Fibroblast of villous mesenchyme (primary cell): ENCODE data around the gene RHEB. TPM values are rescaled to one million over a fixed set of nuclear protein-coding genes. Genes with fewer than 3 reads are reported as not detected.

Experiments used
- DNase-seq: peaks from one replicate; pipeline ENCODE4 v3.0.0-alpha.2; 2010; ENCODE audit warnings: low read depth
- H3K4me3 ChIP-seq: 2 replicates; pipeline ENCODE4 v1.5.1; 2011; ENCODE audit warnings: low read depth, mild to moderate bottlenecking, low read length
- small RNA-seq: library from RNA; depleted of rRNA; stranded (forward); fragments of <200 nt; gene quantifications from one replicate; pipeline ENCODE3, GENCODE V24; 2012
- total RNA-seq: library from RNA; depleted of rRNA; stranded (reverse); fragments of >200 nt; gene quantifications from 2 replicates; pipeline ENCODE4 v1.2.3, GENCODE V29; 2012
- TF ChIP-seq, protein P1 (sequence below): IDR thresholded peaks from 2 replicates; pipeline ENCODE4 v1.5.1; 2012; ENCODE audit warnings: low read depth, mild to moderate bottlenecking, low read length; ENCODE audit not compliant: insufficient read depth

RHEB gene
- total RNA-seq, 1 donor, result 79.5 TPM

DNA sequence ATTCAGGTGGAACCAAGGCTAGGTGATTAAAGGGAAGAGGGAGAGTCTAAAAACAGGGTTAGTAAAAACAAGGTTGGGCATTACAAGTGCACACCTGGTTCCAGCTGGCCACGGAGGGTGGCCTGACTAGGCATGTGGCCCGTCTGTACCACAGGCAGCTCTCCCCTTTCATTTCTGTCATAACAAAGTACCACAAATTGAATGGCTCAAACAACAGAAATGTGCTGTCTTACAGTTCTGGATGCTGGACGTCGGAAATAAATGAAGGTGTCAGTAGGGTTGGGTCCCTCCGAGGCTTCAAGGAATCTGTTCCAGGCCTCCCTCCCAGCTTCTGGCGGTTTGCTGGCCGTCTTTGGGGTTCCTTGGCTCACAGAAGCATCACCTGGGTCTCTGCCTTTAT lies 96.5 kb downstream of the RHEB start:
- TF ChIP-seq, protein P1, sequence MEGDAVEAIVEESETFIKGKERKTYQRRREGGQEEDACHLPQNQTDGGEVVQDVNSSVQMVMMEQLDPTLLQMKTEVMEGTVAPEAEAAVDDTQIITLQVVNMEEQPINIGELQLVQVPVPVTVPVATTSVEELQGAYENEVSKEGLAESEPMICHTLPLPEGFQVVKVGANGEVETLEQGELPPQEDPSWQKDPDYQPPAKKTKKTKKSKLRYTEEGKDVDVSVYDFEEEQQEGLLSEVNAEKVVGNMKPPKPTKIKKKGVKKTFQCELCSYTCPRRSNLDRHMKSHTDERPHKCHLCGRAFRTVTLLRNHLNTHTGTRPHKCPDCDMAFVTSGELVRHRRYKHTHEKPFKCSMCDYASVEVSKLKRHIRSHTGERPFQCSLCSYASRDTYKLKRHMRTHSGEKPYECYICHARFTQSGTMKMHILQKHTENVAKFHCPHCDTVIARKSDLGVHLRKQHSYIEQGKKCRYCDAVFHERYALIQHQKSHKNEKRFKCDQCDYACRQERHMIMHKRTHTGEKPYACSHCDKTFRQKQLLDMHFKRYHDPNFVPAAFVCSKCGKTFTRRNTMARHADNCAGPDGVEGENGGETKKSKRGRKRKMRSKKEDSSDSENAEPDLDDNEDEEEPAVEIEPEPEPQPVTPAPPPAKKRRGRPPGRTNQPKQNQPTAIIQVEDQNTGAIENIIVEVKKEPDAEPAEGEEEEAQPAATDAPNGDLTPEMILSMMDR, result no peak
- DNase-seq, result no peak
- no peak overlapping the region for H3K4me3 ChIP-seq

- DNase-seq, result no peak
- TF ChIP-seq, protein P1, result no peak
- no peak overlapping the region for H3K4me3 ChIP-seq
Observed at GRCh38 chr7:151422212-151422611, 97.5 kb downstream of the RHEB start.

GRCh38 chr7:151420144-151420543 lies 99.6 kb downstream of the RHEB start:
- DNase-seq, result no peak

GRCh38 chr7:151416941-151417315 lies 102.8 kb downstream of the RHEB start:
- DNase-seq, result peak; percentile 96
- no peak overlapping the region for H3K4me3 ChIP-seq
- TF ChIP-seq, protein P1, result no peak

More at GRCh38 chr7:151420144-151420543, 99.6 kb downstream of the RHEB start:
- TF ChIP-seq, protein P1, result no peak
- no peak overlapping the region for H3K4me3 ChIP-seq

DNA sequence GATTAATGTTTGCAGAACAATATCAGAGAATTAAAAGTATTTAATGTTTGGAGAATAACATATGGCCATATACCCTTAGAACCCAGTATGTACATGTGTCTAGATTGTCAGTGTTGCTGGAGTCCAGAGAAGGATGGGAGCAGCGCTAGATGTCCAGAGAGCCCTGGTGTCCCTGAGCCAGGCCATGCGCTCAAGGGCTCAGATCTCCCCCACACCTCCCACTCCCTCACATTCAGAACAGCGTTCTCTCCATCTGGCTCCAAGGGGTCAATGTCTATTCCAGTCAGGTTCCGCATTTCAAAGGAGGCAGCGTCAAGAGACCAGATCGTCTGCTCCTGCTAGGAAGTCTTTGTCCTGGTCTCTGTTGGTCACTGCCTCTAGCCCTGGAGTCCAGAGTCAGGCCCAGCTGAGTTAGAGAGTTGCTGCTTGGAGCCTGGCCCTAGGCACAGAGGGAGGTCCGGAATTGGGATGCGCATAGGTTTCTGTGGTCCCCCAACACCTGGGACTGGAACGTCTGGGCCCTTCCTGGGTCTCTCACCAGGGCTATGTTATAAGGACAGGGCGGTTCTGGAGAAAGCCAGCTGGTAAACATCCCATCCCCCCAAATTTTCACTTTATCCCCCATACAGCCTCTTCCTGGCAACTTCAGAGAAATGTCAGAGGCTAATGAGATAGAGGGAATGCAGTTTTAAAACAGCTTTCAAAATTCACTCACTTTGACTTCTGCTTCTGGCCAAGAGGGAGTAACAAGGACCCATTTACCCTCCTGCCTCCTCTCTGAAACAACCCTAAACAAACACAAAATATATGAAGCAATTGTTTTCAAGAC lies 103.4 kb downstream of the RHEB start:
- DNase-seq, result no peak

More for the DNA sequence above, 103.4 kb downstream of the RHEB start:
- TF ChIP-seq, protein P1, result no peak
- H3K4me3 ChIP-seq, result no peak overlapping the region

Small RNA genes within 50 kb of the gene (small RNA-seq; reads per million reads assigned to genes)
- gene MIR3907 (not detected), gene RN7SL76P (not detected)

Other genes with a start within 250 kb of the RHEB start
- gene NUB1, start 178.1 kb downstream of the RHEB start, total RNA-seq, result 38.7 and 51.0 TPM in 2 replicates
- 0.32 and 1.3 TPM in 2 replicates for gene WDR86, start 109.9 kb downstream of the RHEB start, total RNA-seq
- under 0.01 TPM in 1 of 2 replicates, not detected in the other for gene CRYGN, start 79.8 kb downstream of the RHEB start, total RNA-seq